Fibroblast of pulmonary artery (primary cell): ENCODE measurements around the gene PAOX.

Experiments
- DNase-seq: peaks from one replicate; pipeline ENCODE4 v3.0.0-alpha.2; 2010; ENCODE audit warnings: low read depth
- H3K4me3 ChIP-seq: replicated peaks from 2 replicates; pipeline ENCODE4 v1.5.1; 2011; ENCODE audit warnings: low read depth, mild to moderate bottlenecking, control low read depth, low read length, moderate library complexity
- TF ChIP-seq, protein P1 (sequence below): IDR thresholded peaks from 2 replicates; pipeline ENCODE4 v1.5.1; 2011; ENCODE audit warnings: mild to moderate bottlenecking, control low read depth, low read length, inconsistent platforms; ENCODE audit errors: missing control alignments

PAOX gene

DNA sequence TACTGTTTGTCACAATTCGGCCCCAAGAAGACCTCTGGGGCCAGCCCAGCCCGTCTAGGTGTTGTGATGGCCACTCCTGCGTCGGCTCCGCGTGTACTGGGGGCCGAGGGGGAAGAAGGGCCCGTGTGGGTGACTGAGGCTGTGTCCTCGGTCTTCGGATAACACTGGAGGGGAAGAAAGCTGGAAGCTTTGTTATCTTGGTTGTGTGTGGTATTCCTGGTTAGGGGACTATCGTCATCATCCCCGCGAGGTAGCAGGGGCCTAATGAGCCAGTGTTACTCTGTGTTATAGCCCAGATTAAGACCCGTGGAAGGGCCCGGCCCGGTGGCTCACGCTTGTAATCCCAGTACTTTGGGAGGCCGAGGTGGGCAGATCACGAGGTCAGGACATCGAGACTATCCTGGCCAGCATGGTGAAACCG, 15.7 kb downstream of the PAOX start:
- H3K4me3 ChIP-seq, result peak overlapping the region; percentile 74
- no peak for DNase-seq
- TF ChIP-seq, protein P1, sequence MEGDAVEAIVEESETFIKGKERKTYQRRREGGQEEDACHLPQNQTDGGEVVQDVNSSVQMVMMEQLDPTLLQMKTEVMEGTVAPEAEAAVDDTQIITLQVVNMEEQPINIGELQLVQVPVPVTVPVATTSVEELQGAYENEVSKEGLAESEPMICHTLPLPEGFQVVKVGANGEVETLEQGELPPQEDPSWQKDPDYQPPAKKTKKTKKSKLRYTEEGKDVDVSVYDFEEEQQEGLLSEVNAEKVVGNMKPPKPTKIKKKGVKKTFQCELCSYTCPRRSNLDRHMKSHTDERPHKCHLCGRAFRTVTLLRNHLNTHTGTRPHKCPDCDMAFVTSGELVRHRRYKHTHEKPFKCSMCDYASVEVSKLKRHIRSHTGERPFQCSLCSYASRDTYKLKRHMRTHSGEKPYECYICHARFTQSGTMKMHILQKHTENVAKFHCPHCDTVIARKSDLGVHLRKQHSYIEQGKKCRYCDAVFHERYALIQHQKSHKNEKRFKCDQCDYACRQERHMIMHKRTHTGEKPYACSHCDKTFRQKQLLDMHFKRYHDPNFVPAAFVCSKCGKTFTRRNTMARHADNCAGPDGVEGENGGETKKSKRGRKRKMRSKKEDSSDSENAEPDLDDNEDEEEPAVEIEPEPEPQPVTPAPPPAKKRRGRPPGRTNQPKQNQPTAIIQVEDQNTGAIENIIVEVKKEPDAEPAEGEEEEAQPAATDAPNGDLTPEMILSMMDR, result no peak

- TF ChIP-seq, protein P1, result no peak
- no peak for DNase-seq
Observed at GRCh38 chr10:133396035-133396624, 17.1 kb downstream of the PAOX start.

GRCh38 chr10:133397938-133398337, 18.9 kb downstream of the PAOX start:
- no peak overlapping the region for H3K4me3 ChIP-seq
- no peak for DNase-seq
- TF ChIP-seq, protein P1, result no peak

More at GRCh38 chr10:133396035-133396624, 17.1 kb downstream of the PAOX start:
- no peak overlapping the region for H3K4me3 ChIP-seq

DNA sequence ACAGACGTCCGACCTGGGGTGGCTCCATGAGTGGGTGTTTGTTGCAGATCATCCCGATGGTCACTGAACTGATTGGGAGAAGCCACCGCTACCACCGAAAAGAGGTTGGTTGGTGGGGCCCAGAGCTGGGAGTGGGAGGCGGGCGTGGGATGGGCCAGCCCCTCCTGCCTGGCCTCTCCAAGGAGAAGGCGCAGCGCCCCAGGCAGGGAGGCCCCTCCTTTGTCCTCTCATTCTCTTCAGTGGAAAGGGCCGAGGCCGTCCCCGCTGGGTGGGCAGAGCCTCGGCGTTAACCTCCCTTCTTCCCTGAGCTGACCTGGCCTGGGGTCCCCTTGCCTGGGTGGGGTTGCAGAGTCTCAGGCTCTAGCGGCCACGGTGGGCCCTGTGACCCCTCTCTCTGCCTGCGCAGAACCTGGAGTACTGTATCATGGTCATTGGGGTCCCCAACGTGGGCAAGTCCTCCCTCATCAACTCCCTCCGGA, 20.1 kb downstream of the PAOX start:
- no peak for DNase-seq
- no peak overlapping the region for H3K4me3 ChIP-seq
- TF ChIP-seq, protein P1, result no peak

GRCh38 chr10:133400624-133401424, 21.8 kb downstream of the PAOX start:
- TF ChIP-seq, protein P1, result no peak
- H3K4me3 ChIP-seq, result no peak overlapping the region
- DNase-seq, result no peak

- no peak overlapping the region for H3K4me3 ChIP-seq
- TF ChIP-seq, protein P1, result no peak
- no peak for DNase-seq
Observed at GRCh38 chr10:133401500-133401899, 22.4 kb downstream of the PAOX start.
